Measurements from ENCODE around the gene BARX2.

Gene BARX2

DNA sequence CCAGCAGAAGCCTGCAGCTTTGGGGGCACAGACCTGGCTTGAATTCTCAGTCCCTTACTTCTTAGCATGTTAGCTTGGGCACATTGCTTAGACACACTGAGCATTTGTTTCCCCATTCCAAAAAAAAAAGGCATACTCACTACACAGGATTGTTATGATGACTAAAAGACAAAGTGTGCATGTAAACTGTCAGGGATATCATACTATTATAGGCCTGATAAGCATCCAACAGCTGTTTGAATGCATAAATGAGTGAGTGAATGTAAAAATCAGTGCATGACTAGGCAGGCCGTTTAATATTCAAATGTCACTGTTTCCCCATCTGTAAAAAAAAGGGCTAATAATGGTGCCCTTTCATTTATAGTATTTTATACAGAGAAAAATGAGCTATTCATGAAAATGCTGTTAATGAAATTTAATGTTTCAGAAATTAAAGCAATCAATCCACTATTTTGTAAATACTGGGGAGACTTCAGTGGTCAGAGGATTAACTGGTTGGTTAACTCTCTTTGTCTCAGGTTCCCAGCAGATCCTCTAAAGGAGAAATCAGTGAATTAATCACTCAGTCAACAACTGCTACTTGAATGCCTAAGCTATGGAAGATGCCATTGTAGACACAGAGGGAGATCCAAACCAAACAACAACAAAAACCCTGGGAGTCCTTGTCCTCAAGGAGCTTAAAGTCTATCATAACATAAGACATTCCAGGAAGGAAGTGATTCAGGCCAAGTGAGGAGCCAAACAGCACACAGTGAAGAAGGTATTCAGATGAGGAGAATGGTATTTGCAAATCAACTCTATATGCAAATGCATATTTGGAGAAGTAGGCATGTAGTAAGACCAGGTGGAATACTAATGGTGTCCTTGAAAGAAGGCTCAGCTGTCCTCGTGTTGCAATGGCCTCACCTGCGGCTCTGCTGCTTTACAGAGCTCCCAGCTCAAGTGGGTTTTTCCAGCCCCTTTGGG, 26.8 kb downstream of the BARX2 start:
- DNase-seq = no peak

DNA sequence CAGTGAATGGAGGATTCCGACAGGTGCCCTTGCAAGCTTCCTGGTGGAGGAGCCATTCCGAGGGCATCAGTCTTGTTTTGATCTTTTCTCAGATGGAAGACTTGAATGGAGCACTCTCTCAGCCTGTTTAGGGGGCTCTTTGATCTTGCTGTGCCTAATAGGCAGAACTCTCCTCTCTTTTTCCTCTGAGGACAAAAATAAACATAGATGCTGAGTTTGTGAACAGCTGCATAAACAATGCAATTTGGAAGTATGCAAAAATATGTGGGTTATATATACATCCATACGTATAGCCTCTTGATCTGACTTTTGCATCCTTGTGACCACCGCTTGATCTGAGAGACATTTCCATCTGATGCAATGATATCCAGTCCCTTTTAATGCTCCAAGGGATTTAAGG, 29.1 kb downstream of the BARX2 start:
- no peak for DNase-seq

DNA sequence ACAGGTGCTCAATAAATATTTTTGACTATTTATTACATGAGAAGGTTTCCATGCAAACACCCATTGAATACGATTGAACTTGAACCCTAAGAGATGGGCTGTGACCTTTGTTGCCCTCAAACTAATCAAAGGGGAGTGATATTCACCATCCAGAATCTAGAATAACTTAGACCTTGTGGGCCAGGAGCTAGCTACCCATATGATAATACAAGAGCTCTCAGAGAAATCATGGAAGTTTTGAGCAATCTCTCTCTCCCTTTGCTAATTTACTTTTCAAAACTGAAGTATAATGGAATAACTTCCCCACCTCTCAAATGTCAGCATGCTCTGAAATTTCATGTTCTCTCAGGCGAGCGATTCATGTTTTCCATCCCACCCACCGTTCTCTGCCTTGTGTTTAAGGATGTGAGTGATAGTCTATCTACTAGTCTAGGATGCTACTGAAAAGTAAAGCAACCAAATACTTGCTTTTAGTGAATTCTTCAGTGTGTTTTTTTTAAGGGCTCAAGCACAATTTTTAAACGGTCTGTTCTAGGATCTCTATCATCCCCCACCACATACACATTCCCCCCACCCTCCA, 33.3 kb downstream of the BARX2 start:
- no peak for DNase-seq

DNA sequence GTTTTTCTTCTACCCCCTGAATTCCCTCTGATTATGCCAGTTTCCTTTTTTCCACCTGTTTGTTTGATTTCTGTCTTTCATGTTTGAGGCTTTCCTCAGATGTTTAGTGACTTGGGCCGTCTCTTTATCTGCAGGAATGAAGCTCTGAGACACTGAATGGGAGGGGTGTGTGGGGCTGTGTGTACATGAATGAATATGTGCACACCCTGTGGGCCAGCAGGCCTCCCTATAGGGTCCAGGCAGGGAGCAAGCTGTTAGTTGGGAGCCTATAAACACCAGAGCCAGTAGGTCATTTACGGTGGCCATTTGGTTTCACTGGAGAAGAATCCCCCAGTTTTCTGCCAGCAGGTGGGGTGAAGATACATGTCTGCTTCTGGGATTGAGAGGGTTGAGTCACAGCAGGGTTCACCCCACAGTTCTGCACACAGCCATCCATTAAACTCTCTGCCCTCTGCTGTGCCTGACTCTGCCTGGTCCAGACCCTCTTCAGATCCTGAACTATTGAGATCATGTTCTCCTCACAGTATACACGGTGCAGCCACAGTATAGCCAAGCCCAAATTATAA, 34.8 kb downstream of the BARX2 start:
- no peak for DNase-seq

DNA sequence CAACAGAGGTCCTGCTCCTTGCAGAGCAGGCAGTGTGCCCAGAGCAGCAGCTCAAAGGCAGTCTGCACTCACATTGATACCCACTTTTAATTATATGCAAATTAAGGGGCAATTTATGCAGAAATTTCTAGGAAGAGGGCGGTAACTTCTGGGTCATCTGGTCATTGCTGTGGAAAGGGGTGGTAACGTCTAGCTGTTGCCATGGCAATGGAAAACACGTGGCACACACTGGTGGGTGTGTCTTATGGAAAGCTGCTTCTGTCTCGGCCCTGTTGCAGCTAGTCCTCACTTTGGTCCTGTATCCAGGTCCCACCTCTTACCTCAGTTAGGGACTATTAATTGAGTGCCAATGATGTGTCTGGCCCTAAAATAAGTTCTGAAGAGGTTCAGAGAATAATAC, 36.8 kb downstream of the BARX2 start:
- no peak for DNase-seq

DNA sequence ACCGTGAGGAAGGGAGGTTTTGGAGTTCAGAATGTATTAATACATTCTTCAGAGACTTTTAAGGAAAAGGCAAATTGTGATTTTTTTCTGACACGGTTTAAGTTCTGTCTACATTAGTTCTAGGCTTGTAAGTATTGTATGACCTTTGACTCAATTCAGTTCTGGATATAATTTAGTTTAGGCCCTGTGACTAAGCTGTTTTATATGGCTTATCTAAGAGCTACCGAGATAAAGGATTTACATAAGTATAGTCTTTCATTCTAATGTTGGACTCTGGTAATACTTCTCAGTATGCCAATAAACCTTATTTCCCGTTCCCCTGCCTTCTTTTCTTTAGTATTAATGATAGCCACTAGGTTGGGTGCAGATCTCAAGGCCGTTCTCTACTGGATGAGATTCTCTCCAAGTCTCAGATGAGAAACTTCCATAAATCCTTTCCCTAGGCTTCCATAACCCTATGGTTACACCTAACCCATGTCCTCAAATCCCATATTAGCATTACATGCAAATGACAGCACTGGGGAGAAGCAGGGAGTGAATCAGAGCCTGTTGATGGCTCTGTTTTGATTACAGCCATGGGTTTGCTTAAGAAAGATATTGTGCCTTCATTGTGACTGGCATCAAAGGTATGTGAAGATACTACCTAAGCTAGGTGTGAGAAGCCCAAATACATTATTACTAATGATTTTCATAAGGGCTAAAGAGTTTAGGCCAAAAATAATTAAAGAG, 38.7 kb downstream of the BARX2 start:
- no peak for DNase-seq

DNA sequence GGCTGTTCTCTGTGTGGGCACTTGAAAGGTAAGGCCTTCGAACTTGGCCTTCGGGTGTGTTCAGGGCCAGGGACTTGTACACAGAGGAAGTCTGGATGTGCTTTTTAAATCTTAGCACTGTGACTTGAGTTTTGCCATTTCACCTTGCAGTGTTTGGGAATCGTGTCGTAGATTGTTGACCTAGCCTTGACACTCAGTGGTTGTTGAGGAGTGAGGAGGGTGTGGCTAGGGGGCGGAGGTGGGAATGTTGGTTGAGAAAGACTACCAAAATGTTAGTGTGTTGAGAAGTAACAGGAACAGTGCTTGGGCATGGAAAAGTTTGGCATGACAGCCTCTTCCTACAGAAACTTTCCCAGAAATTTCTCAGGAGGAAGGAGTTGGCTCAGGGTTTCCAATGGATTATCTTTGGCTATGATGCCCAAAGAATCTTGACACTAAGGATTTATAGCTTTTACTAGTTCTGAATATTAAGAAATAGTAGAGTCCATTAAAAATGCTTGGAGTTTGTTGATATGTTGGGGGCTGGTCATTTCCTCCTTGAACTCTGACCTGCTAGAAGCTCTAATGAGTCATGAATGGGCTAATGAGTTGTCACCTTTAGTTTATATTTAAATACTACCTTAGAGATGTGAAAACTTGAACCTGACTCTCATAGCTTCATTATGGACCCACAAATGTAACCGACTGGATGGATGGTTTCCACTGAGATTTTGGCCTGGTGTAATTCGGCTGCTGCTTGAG, 40.6 kb downstream of the BARX2 start:
- no peak for DNase-seq

DNA sequence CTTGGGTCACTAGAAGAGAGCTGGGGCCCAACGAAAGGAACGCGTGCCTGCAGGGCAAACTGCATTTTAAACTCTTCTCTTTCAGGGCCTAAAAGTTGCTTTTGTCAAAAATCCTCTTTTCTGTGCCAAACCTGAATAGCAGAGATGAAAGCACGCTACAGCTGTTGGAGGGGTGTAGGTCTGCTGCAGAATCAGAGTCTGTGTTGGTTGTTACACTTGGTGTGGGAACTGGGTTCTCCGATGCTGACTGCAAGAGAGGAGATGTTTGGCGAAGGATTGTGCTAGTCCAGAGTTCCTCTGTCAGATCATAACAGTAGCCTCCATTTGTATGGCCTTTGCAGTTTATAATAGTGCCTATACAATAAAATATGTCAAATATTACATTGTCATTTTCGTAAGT, 41.8 kb downstream of the BARX2 start:
- no peak for DNase-seq

DNA sequence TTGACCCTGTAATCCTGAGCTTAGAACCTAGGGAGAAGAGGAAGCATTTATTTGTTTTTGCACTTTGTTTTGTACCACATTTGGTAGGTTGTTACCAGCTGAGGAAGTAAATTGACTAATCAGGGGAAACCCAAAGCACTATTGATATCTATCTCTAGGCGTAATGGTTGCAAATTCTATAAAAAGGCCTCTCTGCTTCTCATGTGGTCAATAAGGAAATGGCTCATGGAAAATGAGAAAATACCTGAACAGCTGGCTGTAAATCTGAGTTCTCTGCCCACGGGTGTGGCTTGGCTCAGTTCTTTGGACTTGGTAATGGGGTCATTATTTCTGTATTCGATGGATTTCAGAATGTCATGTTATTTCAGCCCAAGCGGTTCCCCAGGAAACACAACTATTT, 42.4 kb downstream of the BARX2 start:
- no peak for DNase-seq

DNA sequence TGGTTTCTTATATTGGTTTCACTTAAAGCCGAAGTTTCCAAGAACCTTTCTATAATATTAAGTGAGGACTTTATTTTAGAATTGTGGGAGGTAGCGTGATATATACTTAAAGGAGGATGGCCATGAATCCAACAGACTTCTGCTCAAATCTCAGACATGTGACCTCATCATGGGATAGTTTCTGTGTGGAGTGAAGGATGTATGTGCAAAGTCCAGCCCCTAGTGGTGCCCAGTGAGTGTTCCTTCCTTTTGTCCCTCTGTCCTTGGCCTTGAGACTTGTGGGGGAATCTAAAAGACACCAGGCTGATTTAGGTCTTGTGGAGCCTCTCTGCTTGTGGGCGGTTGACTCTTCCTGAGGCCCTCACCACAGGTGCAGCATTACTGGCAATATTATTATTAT, 43.7 kb downstream of the BARX2 start:
- DNase-seq = no peak

DNA sequence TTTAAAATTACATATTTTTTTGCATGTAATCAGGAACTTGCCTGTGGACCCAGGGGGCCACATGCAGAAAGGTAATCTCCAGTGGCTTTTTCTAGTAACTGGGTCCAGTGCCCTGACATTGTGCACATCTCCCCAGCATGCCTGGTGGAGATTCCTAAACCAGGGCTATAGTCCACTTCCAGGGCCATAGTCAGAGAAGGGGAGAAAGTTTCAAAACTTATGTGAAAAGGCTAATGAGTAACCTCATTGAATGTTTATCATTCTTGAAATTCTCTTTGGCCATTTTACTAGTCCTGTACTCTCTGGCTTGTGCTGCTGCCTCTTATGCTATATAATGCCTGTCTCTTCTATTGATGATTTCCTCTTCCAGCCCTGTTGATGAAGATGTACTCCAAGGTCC, 47.8 kb downstream of the BARX2 start:
- DNase-seq = no peak

DNA sequence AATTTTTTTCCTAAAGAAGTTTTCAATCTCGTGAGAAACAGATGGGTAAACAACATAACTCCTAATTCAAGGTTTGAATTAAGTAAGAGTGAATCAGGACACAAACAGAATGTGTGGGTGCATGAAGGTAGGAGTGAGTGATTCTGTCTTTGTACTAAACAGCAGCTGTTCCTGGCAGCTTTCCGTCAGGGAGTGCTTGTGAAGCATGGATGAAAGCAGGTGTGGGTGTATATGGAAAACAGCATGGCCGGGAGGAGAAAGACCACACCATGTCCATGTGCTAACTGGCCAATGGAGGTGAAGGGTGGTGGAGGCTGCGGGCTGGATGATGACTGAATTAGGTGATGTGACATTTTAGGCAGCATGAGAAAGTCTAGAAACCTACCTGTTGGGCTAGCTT, 49.6 kb downstream of the BARX2 start:
- DNase-seq = no peak

DNA sequence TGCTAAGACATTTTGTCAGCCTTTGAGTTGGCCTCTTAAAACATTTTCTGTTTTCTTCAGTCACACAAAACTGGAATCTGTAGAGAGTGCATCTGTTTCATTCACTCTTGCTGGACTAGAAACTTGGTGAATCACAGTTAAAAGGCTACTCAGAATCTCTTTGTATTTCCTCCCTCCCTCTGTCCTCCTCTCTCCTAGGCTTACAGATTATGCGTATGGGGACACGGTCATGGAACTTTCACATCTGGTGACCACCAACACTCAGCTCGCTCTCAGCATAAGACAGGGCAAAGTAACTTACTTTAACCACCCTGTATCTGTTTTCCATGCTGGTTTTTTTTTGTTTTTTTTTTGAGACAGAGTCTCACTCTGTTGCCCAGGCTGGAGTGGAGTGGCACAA, 50.4 kb downstream of the BARX2 start:
- no peak for DNase-seq

DNA sequence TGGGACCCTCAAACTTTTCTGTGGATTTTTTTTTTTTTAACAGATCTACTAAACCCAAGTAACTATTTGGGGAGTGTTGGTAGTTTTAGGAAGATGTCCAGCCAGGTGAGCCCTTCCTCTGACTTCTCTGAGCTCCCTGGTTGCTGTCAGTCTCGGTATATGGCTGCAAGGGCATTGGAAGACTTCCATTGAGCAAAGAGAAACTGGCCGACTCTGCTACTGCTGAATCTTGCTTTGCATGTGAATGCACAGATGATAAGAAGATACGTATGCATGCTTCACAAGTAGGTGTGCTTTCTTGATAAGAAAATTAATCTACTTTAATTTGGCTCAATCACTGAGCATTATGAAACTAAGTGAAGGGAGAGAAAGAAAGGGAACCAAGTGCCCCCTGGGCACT, 51.1 kb downstream of the BARX2 start:
- no peak for DNase-seq

DNA sequence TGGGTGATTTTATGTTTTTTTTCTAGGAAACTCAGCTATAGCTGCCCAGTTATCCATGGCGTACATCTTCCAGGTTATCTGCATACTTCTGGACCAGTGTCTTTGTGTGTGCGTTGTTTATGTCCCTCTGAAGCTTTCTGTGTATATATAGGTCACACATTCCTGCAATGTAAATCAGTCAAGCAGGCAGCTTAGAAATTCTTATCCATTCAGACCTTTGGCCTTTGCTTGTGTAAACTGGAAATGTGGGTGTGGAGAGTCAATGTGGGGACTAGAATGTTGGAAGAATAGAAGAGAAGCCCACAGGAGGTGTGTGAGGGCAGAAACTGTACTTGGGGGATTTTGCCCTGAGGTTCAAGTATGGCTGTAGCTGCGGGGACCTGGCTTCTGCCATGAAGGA, 51.7 kb downstream of the BARX2 start:
- DNase-seq = no peak

DNA sequence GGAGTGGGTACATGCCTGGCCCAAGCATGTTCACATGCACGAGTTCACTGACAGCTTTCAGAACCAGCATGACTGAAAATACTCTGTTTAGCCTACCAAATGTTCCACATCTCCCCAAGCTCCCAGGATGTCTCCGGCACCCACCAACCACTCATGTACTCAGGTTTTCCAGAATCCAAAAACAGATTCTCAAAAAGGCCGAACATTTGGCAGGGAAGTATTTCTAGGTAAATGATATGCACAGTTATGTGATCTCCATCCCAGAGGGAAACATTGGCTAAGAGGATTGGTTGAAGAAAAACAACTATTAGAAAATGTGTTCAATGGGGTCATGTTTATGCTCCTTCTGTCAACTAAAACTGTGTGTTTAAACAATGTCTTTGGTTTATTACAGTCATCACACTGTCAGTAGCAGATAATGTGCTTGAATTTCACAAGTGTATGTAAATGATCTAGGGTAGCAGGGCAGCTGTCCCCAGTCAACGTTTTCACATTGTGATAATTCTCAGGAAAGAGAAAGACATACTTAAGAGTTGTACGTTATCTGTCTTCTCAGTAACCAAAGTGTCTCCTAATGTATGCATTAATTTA, 52.3 kb downstream of the BARX2 start:
- no peak for DNase-seq

DNA sequence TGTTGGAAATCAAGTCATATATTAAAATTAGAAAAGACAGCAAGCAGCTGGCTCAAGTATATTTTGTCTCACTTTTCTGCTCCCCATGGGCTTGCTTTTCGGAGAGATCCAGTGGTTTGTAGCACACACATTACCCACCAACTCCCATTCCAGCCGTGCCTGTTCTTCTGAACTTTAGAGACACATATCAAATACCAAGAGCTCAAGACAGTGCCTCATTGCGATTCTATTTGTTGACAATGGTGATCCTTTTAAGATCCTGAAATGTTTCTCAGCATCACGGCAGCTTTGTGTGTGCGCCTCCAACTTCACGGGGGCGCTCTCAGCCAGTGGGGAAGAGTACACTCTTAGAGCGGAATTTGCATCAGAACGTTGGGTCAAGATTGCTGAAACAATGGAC, 52.9 kb downstream of the BARX2 start:
- DNase-seq = no peak

DNA sequence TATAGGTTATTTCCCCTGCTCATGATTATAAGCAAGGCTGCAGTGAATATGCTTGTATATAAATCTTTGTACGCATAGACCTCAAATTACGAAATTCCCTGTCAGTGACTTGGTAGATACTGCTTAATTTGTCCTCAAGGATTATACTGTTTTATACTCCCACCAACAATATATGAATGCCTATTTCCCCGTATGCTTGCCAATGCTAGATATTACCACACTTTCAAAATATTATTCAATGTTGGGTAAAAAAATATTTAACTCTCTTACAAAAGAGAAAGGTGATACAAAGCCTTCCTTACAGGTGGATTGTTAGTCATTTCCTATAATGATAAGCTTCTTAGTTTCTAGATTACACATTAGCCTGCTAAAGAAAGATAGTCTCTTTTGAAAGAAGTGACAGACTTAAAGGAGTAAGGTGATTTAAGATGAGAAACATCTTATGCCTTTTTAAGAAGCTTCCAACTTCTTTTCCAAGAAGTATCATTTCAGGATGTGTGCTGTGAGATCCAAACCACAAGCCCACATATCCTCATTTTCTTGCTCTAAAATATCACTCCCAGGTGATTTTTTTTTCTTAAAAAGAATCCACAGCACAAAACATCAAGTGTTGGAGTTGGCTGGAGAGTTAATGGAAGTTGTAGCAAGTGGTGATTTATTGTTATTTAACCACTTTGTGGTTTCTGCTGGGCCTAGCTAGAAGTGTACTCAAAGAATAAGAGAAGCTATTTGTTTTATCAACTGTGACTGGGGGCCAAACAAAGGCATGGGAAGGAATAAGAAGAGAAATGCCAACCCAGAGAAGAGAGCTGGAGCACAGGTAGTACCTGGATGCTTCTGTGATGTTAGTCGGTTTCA, 59.2 kb downstream of the BARX2 start:
- no peak for DNase-seq

DNA sequence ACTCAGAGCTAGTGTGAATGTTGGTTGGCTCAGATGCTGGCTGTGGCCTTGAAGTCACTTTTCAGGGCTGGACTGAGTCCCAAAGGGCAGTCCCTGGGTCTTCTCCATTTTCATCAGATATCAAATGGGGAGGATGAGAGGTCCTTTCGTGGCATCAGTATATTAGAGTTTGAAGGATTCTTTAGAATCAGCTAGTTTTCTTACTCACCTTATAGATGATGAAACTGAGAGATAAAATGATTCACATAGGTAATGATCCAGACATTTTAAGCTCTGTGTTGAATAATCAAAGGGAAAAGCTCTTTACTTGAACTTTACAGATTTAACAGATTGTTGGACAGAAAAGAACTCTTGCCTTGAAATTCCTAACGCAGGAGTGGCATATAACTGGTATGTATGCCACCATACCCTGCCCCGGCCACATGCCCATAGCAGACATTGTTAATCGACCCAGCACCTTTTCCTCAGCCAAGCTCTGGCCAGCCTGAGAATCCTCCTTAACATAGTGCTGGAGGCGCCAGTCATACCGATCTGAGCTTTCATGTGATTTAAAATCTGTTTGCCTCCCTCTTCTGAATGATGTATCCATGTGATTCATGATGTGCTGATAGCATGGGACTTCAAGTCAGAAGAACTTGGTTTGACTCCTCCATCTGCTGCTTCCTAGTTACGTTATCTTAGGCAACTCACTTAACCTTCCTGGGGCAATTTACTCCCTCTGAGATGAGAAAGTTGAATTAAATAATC, 60.0 kb downstream of the BARX2 start:
- no peak for DNase-seq

DNA sequence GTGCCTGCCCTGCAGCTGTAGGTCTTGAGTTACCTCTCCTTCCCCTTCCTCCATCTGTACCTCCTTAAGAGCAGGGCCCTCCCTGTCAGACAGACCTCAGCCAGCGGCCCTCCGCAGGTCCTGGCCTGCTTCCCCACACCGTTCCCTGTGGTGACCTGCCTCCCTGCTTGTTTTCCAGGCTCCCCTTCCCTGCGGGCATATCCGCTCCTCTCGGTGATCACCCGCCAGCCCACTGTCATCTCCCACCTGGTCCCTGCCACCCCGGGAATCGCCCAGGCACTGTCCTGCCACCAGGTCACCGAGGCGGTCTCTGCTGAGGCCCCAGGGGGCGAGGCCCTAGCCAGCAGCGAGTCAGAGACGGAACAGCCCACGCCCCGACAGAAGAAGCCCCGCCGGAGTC, 60.9 kb downstream of the BARX2 start:
- no peak for DNase-seq
